WTC11 (cell line): ENCODE results near the gene ARPC2. TPM values are rescaled to one million over a fixed set of nuclear protein-coding genes. Genes with fewer than 3 reads are reported as not detected.

Experiments
- ATAC-seq: fragments of 200-7000 bp; cut with Tn5 transposase; 2 replicates; pipeline ENCODE4 v1.10.0; 2021; ENCODE audit warnings: mild to moderate bottlenecking, moderate library complexity
- CTCF ChIA-PET: fragments of 300-600 bp; sonication (Branson Sonifier 250); formaldehyde crosslinking; loops from one replicate; lab custom pipeline; 2021; ENCODE audit warnings: antibody characterized with exemption; lab: Charles Lee
- POLR2A ChIA-PET: fragments of 350-600 bp; sonication (Branson Sonifier 250); formaldehyde crosslinking; loops from one replicate; lab custom pipeline; 2021; ENCODE audit warnings: antibody characterized with exemption; lab: Charles Lee
- DNase-seq: peaks from one replicate; pipeline ENCODE4 v3.0.0; 2021; ENCODE audit warnings: low spot score
- H3K27ac Mint-ChIP-seq: 2 replicates; pipeline ENCODE4 v1.8.0; 2021; ENCODE audit warnings: mixed read lengths
- H3K27me3 Mint-ChIP-seq: 2 replicates; pipeline ENCODE4 v1.8.0; 2021; ENCODE audit warnings: low read depth, mild to moderate bottlenecking, moderate library complexity, mixed read lengths
- H3K36me3 Mint-ChIP-seq: 2 replicates; pipeline ENCODE4 v1.8.0; 2021; ENCODE audit warnings: mixed read lengths
- H3K4me1 Mint-ChIP-seq: 2 replicates; pipeline ENCODE4 v1.8.0; 2022; ENCODE audit warnings: mixed read lengths
- H3K4me3 Mint-ChIP-seq: 2 replicates; pipeline ENCODE4 v1.8.0; 2021; ENCODE audit warnings: mild to moderate bottlenecking, moderate library complexity, mixed read lengths
- H3K9me3 Mint-ChIP-seq: 2 replicates; pipeline ENCODE4 v1.8.0; 2021; ENCODE audit warnings: mixed read lengths
- CDX4 ChIP-seq: fragments of 250-450 bp; sonication (Bioruptor Pico); IDR thresholded peaks from 2 replicates; pipeline ENCODE4 v1.9.0; 2021; ENCODE audit warnings: moderate library complexity, mild to moderate bottlenecking, inconsistent platforms, borderline replicate concordance
- E2F5 ChIP-seq: sonication (generic); formaldehyde crosslinking; IDR thresholded peaks from 2 replicates; pipeline ENCODE4 v1.8.1; 2022; ENCODE audit warnings: mild to moderate bottlenecking, moderate library complexity, missing genetic modification reagents
- ERG ChIP-seq: fragments of 250-450 bp; sonication (Bioruptor Pico); IDR thresholded peaks from 2 replicates; pipeline ENCODE4 v1.8.0; 2021; ENCODE audit warnings: mild to moderate bottlenecking
- ESRRA ChIP-seq: sonication (generic); formaldehyde crosslinking; IDR thresholded peaks from 2 replicates; pipeline ENCODE4 v1.8.1; 2022; ENCODE audit warnings: mild to moderate bottlenecking, missing genetic modification reagents, borderline replicate concordance
- ETV6 ChIP-seq: sonication (generic); formaldehyde crosslinking; IDR thresholded peaks from 2 replicates; pipeline ENCODE4 v1.8.1; 2022; ENCODE audit warnings: mild to moderate bottlenecking, missing genetic modification reagents
- FOXK1 ChIP-seq: sonication (generic); formaldehyde crosslinking; IDR thresholded peaks from 2 replicates; pipeline ENCODE4 v1.8.0; 2022; ENCODE audit warnings: mild to moderate bottlenecking, moderate library complexity, missing genetic modification reagents
- GABPB1 ChIP-seq: sonication (generic); formaldehyde crosslinking; IDR thresholded peaks from 2 replicates; pipeline ENCODE4 v1.8.1; 2023; ENCODE audit warnings: mild to moderate bottlenecking, missing genetic modification reagents
- GRHL2 ChIP-seq: fragments of 250-450 bp; sonication (Bioruptor Pico); IDR thresholded peaks from 2 replicates; pipeline ENCODE4 v1.8.0; 2022; ENCODE audit warnings: mild to moderate bottlenecking, moderate library complexity; ENCODE audit not compliant: insufficient replicate concordance, severe bottlenecking
- HMGA2 ChIP-seq: fragments of 250-450 bp; sonication (Bioruptor Pico); IDR thresholded peaks from 2 replicates; pipeline ENCODE4 v1.4.0; 2021; ENCODE audit warnings: mild to moderate bottlenecking, moderate library complexity
- IRF1 ChIP-seq: sonication (generic); formaldehyde crosslinking; IDR thresholded peaks from 2 replicates; pipeline ENCODE4 v1.8.0; 2023; ENCODE audit warnings: missing genetic modification reagents
- MAX ChIP-seq: sonication (generic); formaldehyde crosslinking; IDR thresholded peaks from 2 replicates; pipeline ENCODE4 v1.8.0; 2022; ENCODE audit warnings: mild to moderate bottlenecking, missing genetic modification reagents
- MYBL2 ChIP-seq: sonication (generic); formaldehyde crosslinking; IDR thresholded peaks from 2 replicates; pipeline ENCODE4 v1.8.1; 2023; ENCODE audit warnings: mild to moderate bottlenecking, moderate library complexity, missing genetic modification reagents
- NR1H2 ChIP-seq: sonication (generic); formaldehyde crosslinking; IDR thresholded peaks from 2 replicates; pipeline ENCODE4 v1.9.0; 2021; ENCODE audit warnings: mild to moderate bottlenecking, moderate library complexity, missing genetic modification reagents
- PRDM15 ChIP-seq: sonication (generic); formaldehyde crosslinking; IDR thresholded peaks from 2 replicates; pipeline ENCODE4 v1.8.0; 2022; ENCODE audit warnings: missing genetic modification reagents
- STAT6 ChIP-seq: sonication (generic); formaldehyde crosslinking; conservative IDR thresholded peaks from 2 replicates; pipeline ENCODE4 v1.8.1; 2023; ENCODE audit warnings: mild to moderate bottlenecking, low read depth, missing genetic modification reagents, moderate library complexity
- ZNF138 ChIP-seq: sonication (generic); formaldehyde crosslinking; conservative IDR thresholded peaks from 2 replicates; pipeline ENCODE4 v1.8.1; 2022; ENCODE audit warnings: mild to moderate bottlenecking, moderate library complexity, missing genetic modification reagents
- ZNF416 ChIP-seq: fragments of 250-450 bp; sonication (Bioruptor Pico); IDR thresholded peaks from 2 replicates; pipeline ENCODE4 v1.9.0; 2021; ENCODE audit warnings: mild to moderate bottlenecking, inconsistent platforms
- ZNF671 ChIP-seq: fragments of 250-450 bp; sonication (Bioruptor Pico); IDR thresholded peaks from 2 replicates; pipeline ENCODE4 v1.8.0; 2021; ENCODE audit warnings: mild to moderate bottlenecking
- ZSCAN18 ChIP-seq: fragments of 250-450 bp; sonication (Bioruptor Pico); IDR thresholded peaks from 2 replicates; pipeline ENCODE4 v2.1.2; 2022; ENCODE audit warnings: mild to moderate bottlenecking, moderate library complexity
- total RNA-seq: library from RNA; stranded (reverse); gene quantifications from 3 replicates; pipeline ENCODE4 v1.2.3, GENCODE V29; 2021

Gene ARPC2
- total RNA-seq, 1 experiment from 2014 or later, result 184 TPM

- Mint-ChIP-seq H3K4me1 (peaks cover 19% of the 10 kb centered on the region), H3K27me3 (no peaks in the 10 kb centered on the region), H3K36me3 (peaks cover 26% of the 10 kb centered on the region), H3K27ac (no peak overlapping the region), H3K9me3 (no peaks in the 10 kb centered on the region), H3K4me3 (no peak overlapping the region)
- ATAC-seq, result no peak
- POLR2A ChIA-PET, result no interaction called here
- DNase-seq, result no peak
- TF ChIP-seq HMGA2 (CRISPR knock-in tag), result no peak
- no peak for TF ChIP-seq STAT6 (CRISPR knock-in tag)
- no peak for TF ChIP-seq E2F5 (CRISPR knock-in tag)
- no peak for TF ChIP-seq CDX4 (CRISPR knock-in tag)
- no peak for TF ChIP-seq ZNF671
- TF ChIP-seq ESRRA (CRISPR knock-in tag), result no peak
- TF ChIP-seq ZNF416 (CRISPR knock-in tag), result no peak
- no peak for TF ChIP-seq MAX (CRISPR knock-in tag)
- TF ChIP-seq GABPB1 (CRISPR knock-in tag), result no peak
- TF ChIP-seq ETV6, result no peak
- TF ChIP-seq IRF1 (CRISPR knock-in tag), result no peak
- TF ChIP-seq MYBL2 (CRISPR knock-in tag), result no peak
- no peak for TF ChIP-seq ERG
- TF ChIP-seq ZSCAN18, result no peak
- TF ChIP-seq FOXK1, result no peak
- TF ChIP-seq GRHL2 (CRISPR knock-in tag), result no peak
- no peak for TF ChIP-seq PRDM15 (CRISPR knock-in tag)
- no peak for TF ChIP-seq NR1H2 (CRISPR knock-in tag)
- TF ChIP-seq ZNF138, result no peak
- TF ChIP-seq, all 79 proteins: peak for 0
- CTCF ChIA-PET, result interaction anchor here (0.6 to 4.4 kb wide), 10 partner anchors 10 to 121 kb away, joined by 3 to 52 read pairs (median 5); partner anchors contain the start of genes CATIP and TMBIM1
Measured at GRCh38 chr2:218273908-218274249, 56.9 kb downstream of the ARPC2 start.
